SKM-1 treated with dmso at 0.1 percent for 144 hours (cell line): ENCODE results near the gene MRTFB.

ENCODE experiments used
- DNase-seq: peaks from one replicate; lab custom pipeline; 2025; ENCODE audit not compliant: unreplicated experiment; lab: John Stamatoyannopoulos, UW

Gene MRTFB

DNA sequence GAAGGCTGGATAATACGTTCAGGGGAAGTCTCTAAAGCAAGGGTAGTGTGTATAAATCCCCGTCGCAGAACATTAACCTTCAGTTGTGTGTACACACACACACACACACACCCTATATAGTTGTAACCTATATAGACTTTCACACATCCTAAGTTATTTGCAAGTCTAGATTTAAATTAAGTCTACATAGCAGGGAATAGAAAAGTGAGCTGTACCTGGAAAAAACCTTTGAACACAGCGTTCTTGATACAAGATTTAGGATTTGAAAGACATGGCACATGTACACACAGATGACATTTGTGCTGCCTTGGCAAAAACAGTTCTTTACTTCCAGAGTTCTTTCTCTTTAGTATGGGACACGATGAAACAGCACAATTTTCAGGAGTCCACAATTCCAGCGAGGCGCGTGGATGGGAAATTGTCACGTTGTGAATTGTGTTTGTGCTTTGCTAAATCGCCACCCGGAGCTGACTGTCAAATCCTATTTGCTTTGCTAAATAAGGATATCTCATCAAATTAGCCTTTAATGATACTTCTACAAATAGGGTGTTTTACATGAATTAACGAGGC lies 233.9 kb downstream of the MRTFB start:
- DNase-seq: no peak

DNA sequence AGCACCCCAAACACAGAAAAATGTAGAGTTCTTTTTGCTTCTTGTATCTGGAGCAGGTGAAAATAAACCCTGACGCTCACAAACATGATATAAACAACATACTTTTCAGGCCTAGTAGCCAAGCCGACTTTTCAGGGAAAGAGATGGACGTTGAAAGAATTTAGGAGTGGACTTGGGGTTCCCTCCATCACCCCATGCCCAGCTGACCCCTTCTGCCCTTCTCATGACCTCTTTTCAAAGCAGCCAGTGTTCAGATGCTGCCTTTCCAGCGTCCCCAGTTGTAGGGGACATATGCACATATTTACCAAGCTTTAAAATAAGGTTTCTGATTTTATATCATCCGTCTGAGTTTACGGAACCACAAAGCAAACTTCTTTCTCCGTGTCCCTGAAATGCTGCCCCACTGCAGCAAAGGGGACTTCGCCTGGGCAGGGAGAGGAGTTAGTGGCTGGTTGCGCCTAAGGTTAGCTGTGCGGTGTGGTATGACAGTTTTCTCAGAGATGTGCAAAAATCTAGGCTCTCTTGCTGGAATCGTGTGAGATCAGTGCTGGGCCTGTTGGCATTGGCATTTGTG lies 235.5 kb downstream of the MRTFB start:
- DNase-seq: no peak

DNA sequence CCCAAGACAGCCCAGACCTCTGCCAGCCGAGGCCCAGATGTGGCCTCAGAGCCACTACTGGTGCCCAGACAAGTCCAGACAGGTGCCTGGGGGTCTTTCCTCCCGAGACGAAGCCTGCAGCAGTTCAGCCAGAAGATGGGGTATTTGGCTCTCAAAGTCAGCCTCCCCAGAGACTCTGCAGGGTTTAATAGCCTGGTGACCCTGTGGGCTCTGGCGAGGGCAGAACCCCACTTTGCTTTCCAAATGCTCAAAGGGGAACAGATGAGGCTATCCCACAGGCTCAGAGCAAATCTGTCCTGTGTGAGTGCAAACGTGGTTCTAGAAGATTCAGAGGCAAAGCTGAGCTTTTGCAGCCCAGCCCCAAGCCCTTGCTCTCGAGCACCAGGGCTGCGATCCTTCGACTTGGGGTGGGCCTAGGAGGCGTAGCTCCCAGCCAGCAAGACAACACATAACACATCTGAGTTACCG lies 236.0 kb downstream of the MRTFB start:
- DNase-seq: no peak

DNA sequence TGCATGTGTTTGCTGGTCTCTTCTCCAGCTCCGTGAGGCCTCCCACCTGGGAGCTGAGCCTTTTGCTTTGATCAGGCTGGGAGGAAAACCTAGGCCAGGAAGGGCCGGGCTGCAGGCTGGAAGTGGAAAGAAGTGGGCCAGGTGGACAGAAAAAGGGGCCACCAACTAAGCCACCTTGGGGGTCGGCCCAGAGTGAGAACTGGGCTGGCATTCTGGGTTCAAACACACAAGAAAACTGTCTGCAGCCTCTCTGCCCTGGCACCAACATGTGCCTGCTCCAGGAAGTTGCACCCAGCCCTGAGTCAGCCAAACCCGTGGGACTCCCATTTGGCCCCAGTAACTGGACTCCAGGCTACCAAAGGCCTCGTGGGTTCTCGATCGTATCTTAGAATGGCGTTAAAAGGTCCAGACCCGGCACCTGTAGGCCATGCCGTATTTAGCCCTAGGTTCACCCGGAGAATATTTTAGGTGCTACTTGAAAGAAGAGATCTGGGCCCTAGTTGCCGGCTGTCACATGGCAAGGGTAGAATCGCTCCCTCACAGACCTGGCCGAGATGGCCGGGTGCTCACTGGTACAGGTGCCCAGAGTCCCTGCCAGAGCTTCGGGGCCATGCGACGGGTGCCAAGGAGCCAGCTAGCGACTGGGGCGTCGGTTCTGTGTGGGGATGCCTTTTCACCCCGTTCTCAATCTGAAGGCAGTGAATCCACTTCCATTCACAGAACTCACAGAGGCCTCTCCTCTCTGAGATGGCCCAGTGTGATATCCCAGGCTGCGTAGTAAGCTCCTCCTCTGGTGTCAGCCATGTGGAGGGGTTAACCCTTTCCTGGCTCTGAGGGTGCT lies 236.6 kb downstream of the MRTFB start:
- no peak for DNase-seq

- DNase-seq: no peak
These were observed 237.2 kb downstream of the MRTFB start for GRCh38 chr16:14308368-14308723.

DNA sequence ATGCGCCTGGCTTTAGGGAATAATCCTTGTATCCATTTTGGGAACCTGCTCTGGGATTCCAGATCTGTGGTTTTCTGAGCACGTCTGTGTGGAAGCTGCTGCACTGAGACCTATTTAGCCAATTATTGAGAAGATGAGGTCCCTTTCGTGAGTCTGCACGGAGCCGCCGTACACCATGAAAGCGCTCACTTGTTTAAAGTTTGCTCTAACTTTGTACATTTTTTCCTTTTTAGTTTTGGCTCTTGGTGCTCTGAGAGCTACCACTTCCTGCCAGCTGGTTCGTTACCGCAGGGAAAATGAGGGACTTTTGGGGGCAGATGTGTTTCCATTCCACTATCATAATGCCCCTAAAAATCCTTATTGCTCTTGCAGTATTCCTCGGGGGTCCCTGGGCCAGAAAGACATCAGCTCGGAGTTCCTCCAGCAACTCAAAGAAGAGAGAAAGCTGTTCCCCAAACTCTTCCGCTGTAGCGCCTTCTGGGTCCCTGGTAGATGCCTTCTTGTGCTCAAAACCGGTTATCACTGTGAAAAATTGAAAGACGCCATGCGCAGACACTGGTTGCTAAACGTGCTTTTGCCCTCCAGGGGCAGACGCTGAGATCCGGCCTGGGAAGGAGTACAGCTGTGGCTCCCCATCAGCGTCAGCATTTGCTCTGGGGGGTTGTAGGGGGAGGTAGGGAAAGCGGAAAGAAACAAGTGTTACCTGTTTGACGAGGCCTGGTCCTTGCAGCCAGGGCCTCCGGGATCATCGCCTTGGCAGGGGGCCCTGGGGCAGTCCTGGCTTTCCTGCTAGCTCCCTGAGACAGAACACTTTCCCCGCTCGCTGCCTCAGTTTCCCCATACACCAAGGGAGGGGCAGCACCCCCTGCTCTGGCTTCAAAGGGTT lies 238.1 kb downstream of the MRTFB start:
- DNase-seq: no peak

GRCh38 chr16:14309906-14310305 lies 238.8 kb downstream of the MRTFB start:
- DNase-seq: no peak

DNA sequence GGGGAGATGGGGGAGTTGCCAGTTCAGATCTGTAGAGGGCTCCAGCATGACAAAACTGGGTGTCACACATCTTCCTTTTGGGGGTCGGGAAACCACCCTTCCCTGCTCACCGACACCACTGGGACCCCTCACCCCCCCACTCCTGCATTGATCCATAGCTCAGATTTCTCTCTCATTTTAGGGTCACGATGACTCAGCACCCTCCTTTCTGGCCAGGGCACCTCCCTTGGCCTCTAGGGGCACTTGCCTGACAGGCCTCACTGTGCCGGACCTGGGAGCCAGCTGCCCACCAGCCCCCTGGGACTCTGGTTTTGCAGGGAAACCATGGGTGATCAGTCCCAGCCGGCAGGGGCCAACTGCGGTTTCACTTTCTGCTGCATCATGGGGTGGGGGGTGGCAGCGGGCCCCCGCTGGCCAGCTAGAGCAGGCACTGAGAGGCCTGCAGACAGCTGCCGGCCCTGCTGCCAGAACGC lies 239.4 kb downstream of the MRTFB start:
- DNase-seq: no peak

DNA sequence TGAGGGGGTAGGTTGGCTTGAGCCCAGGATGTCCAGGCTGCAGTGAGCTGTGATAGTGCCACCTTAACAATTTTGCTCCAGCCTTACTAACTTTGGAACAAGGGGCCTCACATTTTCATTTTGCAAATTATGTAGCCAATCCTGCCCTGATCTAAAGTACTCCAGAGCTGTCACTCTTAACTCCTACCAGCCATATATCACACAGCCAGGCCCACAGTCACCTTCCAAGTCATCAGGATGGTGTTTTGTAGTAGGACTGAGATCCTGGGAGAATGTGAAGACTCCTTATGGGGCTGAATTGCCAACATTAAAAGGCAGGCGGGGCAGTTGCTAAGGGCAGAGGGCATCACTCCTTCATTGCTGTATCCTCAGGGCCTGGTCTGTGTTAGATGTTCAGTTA lies 243.0 kb downstream of the MRTFB start:
- DNase-seq: no peak

DNA sequence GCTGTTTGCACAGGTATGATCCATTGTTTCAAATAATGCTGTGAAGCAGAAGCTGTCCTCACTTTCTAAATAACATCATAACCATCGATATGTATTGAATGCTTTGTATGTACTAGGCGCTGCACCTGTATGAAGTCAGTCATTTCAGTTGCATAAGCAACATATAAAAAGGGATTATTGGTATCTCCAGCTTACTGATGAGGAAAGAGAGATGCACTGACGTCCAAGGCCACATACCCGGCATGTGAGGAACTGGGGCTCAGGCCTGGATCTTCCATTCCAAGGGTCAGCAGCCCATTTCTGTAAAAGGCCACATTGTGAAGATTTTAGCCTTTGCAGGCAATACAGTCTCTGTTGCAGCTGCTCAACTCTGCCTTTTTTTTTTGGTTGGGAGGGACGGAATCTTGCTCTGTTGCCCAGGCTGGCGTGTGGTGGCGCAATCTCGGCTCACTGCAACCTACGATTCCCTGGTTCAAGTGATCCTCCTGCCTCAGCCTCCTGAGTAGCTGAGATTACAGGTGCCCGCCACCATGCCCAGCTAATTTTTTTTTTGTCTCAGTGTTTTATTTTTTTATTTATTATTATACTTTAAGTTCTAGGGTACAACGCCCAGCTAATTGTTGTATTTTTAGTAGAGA lies 244.7 kb downstream of the MRTFB start:
- no peak for DNase-seq
